BLaER1 treated with 17β-estradiol and CSF1 and Interleukin-3, amounts not matched to agents 10 nM and 100 nM (cell line): ENCODE measurements around the gene NDUFA8.

Experiments used
- H3K27ac ChIP-seq, 11 experiments: shearing (Covaris generic); formaldehyde crosslinking; 2 replicates each; pipeline ENCODE4 v1.8.1; 2022
- H3K27me3 ChIP-seq, 11 experiments: shearing (Covaris generic); formaldehyde crosslinking; 2 replicates each; pipeline ENCODE4 v1.8.1; 2022
- H3K36me3 ChIP-seq, 11 experiments: shearing (Covaris generic); formaldehyde crosslinking; 2 replicates each; pipeline ENCODE4 v1.8.1; 2022
- H3K4me1 ChIP-seq, 10 experiments: shearing (Covaris generic); formaldehyde crosslinking; 2 replicates each; pipeline ENCODE4 v1.8.1; 2022
- H3K4me2 ChIP-seq, 11 experiments: shearing (Covaris generic); formaldehyde crosslinking; 2 replicates each; pipeline ENCODE4 v1.8.1; 2022
- H3K4me3 ChIP-seq, 10 experiments: shearing (Covaris generic); formaldehyde crosslinking; 2 replicates each; pipeline ENCODE4 v1.8.1; 2022
- H3K9ac ChIP-seq, 11 experiments: shearing (Covaris generic); formaldehyde crosslinking; 2 replicates each; pipeline ENCODE4 v1.8.1; 2022
- H3K9me3 ChIP-seq, 11 experiments: shearing (Covaris generic); formaldehyde crosslinking; replicated peaks in 1 of 11; 2 replicates each; pipeline ENCODE4 v1.8.1; 2022
- H4K20me1 ChIP-seq, 11 experiments: shearing (Covaris generic); formaldehyde crosslinking; 2 replicates each; pipeline ENCODE4 v1.8.1; 2022
- Cebpa-rat ChIP-seq, 11 experiments: shearing (Covaris generic); IDR thresholded peaks; 2 replicates each; pipeline ENCODE4 v1.8.1; 2022

Gene NDUFA8

DNA sequence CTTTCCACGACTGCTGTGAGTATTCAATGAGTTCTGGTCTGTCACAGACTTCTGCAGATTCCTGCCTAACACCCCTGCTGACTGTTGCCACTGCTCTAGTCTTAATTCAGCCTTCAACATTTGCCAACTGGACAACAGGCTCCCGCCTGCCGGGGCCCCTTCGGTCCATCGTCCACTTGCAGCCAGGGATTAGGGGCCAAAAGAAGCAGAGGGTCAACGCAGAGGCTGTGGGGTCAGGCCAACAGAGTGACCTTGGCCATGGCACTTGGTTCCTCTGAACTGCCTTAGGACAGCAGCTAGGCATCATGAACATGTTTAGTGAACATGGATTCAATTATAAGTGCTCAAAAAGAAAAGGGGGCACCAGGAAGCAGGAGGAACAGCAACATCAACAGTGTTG is 28.8 kb upstream of the NDUFA8 start:
- Histone ChIP-seq H3K4me2 (no peak overlapping the region), H3K4me1 (peaks cover 0 to 11% (median 0%) of the 10 kb centered on the region in 10 experiments; a peak in 4 of 20 replicates), H3K4me3 (no peak overlapping the region), H3K27ac (no peak overlapping the region), H3K27me3 (no peaks in the 10 kb centered on the region), H3K9ac (no peak overlapping the region), H3K36me3 (no peaks in the 10 kb centered on the region), H3K9me3 (no peaks in the 10 kb centered on the region), H4K20me1 (no peaks in the 10 kb centered on the region)
- no peak for TF ChIP-seq Cebpa-rat (IDR thresholded peaks at IDR 0.05)

DNA sequence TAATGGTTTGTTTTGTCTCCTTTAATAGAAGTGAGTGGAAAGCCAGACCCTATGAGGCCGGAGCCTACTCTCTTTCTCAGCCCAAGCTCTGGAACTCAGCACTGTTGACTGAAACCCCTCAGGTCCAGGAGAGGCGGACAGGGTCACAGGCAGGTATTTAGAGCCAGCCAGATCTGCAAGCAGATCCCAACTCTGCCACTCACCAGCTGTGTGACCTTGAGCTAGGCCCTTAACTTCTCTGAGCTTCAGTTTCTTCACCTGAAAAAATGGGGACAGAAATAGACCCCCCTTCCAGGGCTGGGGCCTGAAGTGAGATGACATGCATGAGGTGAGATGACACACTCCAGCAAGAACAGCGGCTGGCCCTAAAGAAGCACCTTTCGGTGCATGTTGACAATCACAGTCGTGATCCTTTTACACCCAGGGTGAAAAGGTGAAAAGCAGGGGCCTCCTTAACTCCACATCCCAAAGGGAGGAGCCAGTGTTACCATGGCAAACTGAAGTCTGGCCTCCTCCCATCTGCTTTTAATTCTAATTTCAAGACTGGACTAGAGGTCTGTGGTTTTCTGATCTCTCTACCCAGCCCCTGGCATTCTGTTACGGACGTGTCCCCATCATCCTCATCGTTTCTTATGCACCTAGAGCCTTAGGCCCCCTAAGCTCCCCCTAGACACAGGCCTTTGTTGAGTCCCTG is 27.3 kb upstream of the NDUFA8 start:
- H3K4me2 ChIP-seq, result no peak overlapping the region
- no peak for TF ChIP-seq Cebpa-rat (IDR thresholded peaks at IDR 0.05)

DNA sequence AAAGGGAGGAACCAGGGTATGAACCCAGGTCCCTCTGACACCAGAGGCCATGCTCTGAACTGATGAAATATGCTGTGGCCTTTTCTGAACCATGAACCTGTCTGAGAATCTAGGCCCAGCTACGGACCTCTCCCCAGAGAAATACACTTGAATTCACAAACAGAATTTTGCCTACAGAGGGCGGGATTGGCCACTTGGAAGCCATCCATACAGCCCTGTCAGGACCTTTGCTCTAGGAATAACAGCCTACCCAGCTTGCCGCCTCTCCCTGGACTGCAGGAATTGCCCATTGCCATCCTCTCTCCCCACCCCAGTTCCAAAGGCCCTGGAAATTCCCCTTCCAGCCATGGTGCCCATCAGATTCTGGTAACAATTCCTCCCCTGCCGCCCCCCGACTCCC is 26.7 kb upstream of the NDUFA8 start:
- H3K9ac ChIP-seq, result no peak overlapping the region
- no peaks in the 10 kb centered on the region for H3K9me3 ChIP-seq
- H3K36me3 ChIP-seq, result no peaks in the 10 kb centered on the region
- no peak overlapping the region for H3K27ac ChIP-seq
- H3K4me2 ChIP-seq, result no peak overlapping the region
- peaks cover 0 to 4% (median 0%) of the 10 kb centered on the region in 10 experiments; a peak in 1 of 20 replicates for H3K4me1 ChIP-seq
- no peaks in the 10 kb centered on the region for H3K27me3 ChIP-seq
- no peak overlapping the region for H3K4me3 ChIP-seq
- no peak for TF ChIP-seq Cebpa-rat (IDR thresholded peaks at IDR 0.05)
- no peaks in the 10 kb centered on the region for H4K20me1 ChIP-seq

More for the DNA sequence above, 27.3 kb upstream of the NDUFA8 start:
- no peak overlapping the region for H3K27ac ChIP-seq
- H3K4me1 ChIP-seq, result peaks cover 0 to 7% (median 0%) of the 10 kb centered on the region in 10 experiments; a peak in 3 of 20 replicates
- no peak overlapping the region for H3K4me3 ChIP-seq
- no peaks in the 10 kb centered on the region for H3K9me3 ChIP-seq
- no peak overlapping the region for H3K9ac ChIP-seq
- no peaks in the 10 kb centered on the region for H3K27me3 ChIP-seq
- no peaks in the 10 kb centered on the region for H3K36me3 ChIP-seq
- H4K20me1 ChIP-seq, result no peaks in the 10 kb centered on the region

DNA sequence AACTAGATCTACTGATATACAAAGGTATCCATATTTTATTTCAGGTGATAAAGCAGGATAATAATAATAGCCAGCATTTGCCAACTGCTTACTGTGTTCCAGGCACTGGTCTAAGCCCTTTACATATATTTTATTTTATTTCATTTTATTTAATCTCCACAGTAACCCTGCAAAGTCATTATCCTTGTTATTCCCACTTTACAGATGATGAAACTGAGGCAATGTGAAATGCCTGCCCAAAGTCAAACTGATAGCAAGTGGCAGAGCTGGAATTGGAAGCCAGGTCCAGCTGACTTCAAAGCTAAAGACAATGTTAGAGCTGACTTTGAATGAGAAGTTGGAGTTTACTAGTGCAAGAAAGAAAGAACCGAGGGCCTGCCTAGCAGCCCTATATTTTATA is 25.0 kb upstream of the NDUFA8 start:
- Histone ChIP-seq H3K27me3 (no peaks in the 10 kb centered on the region), H3K36me3 (no peaks in the 10 kb centered on the region), H3K4me1 (peaks cover 0 to 6% (median 5%) of the 10 kb centered on the region in 10 experiments; a peak in 16 of 20 replicates), H3K9ac (no peak overlapping the region), H4K20me1 (no peaks in the 10 kb centered on the region), H3K27ac (no peak overlapping the region), H3K4me3 (no peak overlapping the region), H3K4me2 (no peak overlapping the region), H3K9me3 (no peaks in the 10 kb centered on the region)
- TF ChIP-seq Cebpa-rat (IDR thresholded peaks at IDR 0.05), result no peak

DNA sequence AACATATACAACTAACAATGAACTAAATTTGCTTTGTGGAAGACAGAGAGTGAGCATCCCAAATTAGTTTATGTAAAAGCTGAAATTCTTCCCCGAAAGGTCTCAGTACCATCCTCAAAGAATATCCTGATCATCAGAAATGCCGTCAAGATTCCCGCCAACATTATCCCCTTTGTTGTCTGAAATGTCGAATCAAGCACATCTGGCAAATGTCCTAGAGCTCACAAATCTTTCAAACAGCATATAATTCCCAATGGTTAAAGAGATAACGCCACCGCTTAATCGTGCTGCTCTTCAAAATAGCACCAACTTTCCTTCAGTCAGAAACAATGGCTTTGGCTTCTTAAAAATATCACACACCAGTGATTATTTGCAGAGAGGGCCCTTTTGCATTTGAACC is 23.9 kb upstream of the NDUFA8 start:
- Histone ChIP-seq H3K4me3 (no peak overlapping the region), H3K4me2 (no peak overlapping the region), H3K27me3 (no peaks in the 10 kb centered on the region), H3K27ac (no peak overlapping the region), H3K36me3 (no peaks in the 10 kb centered on the region), H3K4me1 (peaks cover 0 to 9% (median 9%) of the 10 kb centered on the region in 10 experiments; a peak in 16 of 20 replicates), H4K20me1 (no peaks in the 10 kb centered on the region), H3K9me3 (no peaks in the 10 kb centered on the region), H3K9ac (no peak overlapping the region)
- no peak for TF ChIP-seq Cebpa-rat (IDR thresholded peaks at IDR 0.05)

DNA sequence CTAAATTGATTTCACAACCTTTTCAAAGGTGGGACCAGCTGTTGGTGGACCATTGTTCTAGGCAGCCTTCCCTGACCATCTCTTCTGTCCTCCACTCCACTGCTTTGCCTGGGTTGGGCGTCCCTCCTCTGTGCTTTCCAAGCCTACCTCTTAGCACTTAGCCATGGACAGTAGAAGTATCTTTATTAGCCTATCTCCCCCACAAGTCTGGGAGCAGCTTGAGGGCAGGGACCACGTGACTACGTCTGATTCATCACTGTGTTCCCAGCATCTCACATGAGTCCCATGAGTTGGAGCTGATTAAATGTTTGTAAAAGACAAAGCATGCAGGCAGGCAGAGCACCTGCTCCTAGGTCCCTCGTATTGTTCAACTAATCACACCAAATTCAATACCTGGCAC is 21.1 kb upstream of the NDUFA8 start:
- Histone ChIP-seq H3K9ac (no peak overlapping the region), H3K4me1 (peaks cover 0 to 9% (median 9%) of the 10 kb centered on the region in 10 experiments; a peak in 16 of 20 replicates), H3K27ac (no peak overlapping the region), H3K4me2 (no peak overlapping the region), H3K27me3 (no peaks in the 10 kb centered on the region), H3K4me3 (no peak overlapping the region), H3K36me3 (no peaks in the 10 kb centered on the region), H4K20me1 (no peaks in the 10 kb centered on the region), H3K9me3 (no peaks in the 10 kb centered on the region)
- no peak for TF ChIP-seq Cebpa-rat (IDR thresholded peaks at IDR 0.05)

DNA sequence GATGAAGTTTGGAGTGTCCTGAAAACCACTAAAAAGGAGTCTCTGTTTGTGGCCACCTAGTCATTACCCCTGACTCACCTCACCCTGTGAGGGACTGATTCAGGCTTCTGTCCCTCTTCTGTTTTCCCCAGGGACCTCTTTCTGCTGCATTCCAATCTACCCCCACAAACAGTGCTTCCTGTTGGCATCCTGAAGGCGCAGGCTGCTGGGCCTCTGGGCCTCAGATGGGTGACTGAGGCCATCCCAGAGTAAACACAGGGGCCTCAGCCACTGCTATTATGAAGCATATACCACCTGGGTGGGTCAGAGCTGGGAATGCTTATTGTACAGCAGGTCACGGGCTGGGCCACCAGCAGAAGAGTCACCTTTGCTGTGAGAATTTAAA is 20.1 kb upstream of the NDUFA8 start:
- H3K4me3 ChIP-seq, result no peak overlapping the region
- TF ChIP-seq Cebpa-rat (IDR thresholded peaks at IDR 0.05), result no peak
- H3K9ac ChIP-seq, result no peak overlapping the region
- peak overlapping the region in 9 of 11 experiments; percentile 29 to 76 (median 53); a peak in 17 of 22 replicates for H3K4me2 ChIP-seq
- H3K9me3 ChIP-seq, result no peaks in the 10 kb centered on the region
- H3K36me3 ChIP-seq, result no peaks in the 10 kb centered on the region
- no peaks in the 10 kb centered on the region for H3K27me3 ChIP-seq
- H3K27ac ChIP-seq, result no peak overlapping the region
- no peaks in the 10 kb centered on the region for H4K20me1 ChIP-seq
- H3K4me1 ChIP-seq, result peaks cover 0 to 9% (median 9%) of the 10 kb centered on the region in 10 experiments; a peak in 16 of 20 replicates

DNA sequence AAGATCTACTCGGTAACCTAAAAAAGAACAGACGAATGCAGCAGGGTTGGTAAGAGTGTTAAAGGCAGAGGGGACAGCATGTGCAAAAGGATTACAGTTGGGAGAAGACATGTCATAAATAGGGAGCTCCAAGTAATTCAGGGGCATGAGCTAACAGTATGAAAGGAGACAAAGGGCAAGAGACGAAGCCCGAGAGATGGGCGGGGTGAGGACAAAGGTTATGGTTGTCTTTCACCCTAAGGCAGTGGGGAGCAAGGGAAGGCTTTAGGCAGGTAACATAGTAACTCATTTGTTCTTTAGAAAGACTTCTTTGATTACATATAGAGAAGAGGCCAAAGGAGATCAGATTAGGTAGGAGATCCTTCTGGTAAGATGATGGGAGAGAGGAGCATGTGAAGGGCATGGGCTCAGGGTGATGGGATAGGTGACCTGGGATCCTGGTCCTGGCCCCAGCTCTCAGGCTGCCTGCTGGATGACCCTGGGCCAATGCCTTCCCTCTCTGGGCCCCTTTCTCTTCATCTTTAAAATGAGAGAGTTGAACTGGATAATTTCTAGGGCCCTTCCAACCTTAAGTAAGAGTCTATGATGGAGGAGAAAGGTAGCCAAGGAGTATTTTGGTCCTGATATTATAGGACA is 19.6 kb upstream of the NDUFA8 start:
- Histone ChIP-seq H4K20me1 (no peaks in the 10 kb centered on the region), H3K9ac (no peak overlapping the region), H3K9me3 (no peaks in the 10 kb centered on the region), H3K36me3 (no peaks in the 10 kb centered on the region), H3K27ac (no peak overlapping the region), H3K27me3 (no peaks in the 10 kb centered on the region), H3K4me3 (no peak overlapping the region), H3K4me1 (peaks cover 0 to 9% (median 9%) of the 10 kb centered on the region in 10 experiments; a peak in 16 of 20 replicates), H3K4me2 (peak overlapping the region in 9 of 11 experiments; percentile 29 to 76 (median 53); a peak in 17 of 22 replicates)
- TF ChIP-seq Cebpa-rat (IDR thresholded peaks at IDR 0.05), result no peak

DNA sequence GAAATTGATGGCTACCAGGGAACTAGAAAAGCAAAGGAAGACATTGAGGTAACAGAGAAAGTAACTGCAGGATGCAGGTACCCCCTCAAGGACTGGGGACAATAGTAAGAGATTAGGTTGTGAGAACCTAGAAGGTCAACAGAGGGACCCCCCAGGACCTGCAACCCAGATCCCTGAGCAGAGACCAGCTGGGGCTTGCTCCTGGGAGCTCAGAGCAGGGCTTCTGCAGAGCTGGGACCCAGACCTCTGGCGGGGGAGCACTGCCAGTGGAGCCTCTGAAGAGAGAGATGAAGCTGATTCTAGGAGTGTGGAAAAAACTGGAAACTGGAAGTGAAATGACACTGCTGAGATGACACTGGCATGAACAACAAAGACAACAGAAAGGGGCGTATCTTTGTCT is 17.3 kb upstream of the NDUFA8 start:
- no peaks in the 10 kb centered on the region for H4K20me1 ChIP-seq
- no peak overlapping the region for H3K9ac ChIP-seq
- H3K4me3 ChIP-seq, result no peak overlapping the region
- no peak overlapping the region for H3K27ac ChIP-seq
- TF ChIP-seq Cebpa-rat (IDR thresholded peaks at IDR 0.05), result no peak
- no peaks in the 10 kb centered on the region for H3K9me3 ChIP-seq
- H3K27me3 ChIP-seq, result no peaks in the 10 kb centered on the region
- H3K4me1 ChIP-seq, result peaks cover 0 to 9% (median 9%) of the 10 kb centered on the region in 10 experiments; a peak in 16 of 20 replicates
- H3K4me2 ChIP-seq, result no peak overlapping the region
- H3K36me3 ChIP-seq, result no peaks in the 10 kb centered on the region

DNA sequence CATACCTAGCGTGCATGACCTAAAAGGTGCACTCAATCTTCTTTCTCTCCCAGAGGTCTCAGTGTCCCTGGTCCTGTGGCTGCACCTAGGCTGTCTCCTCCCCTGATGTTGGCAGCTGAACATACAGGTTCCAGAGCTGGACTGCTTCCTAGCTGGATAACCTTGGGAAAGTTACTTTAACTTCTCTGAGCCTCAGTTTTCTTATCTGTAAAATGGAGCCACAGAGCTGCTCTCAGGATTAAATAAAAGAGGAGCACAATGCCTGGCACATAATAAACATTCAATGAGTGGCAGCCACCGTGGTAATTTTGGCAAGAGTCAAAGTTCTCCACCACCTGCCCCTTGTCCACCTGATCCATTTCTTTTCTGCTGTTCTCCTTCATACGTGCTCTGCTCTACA is 14.1 kb upstream of the NDUFA8 start:
- no peak overlapping the region for H3K9ac ChIP-seq
- H4K20me1 ChIP-seq, result no peaks in the 10 kb centered on the region
- H3K36me3 ChIP-seq, result no peaks in the 10 kb centered on the region
- H3K27me3 ChIP-seq, result no peaks in the 10 kb centered on the region
- no peaks in the 10 kb centered on the region for H3K9me3 ChIP-seq
- H3K4me3 ChIP-seq, result no peak overlapping the region
- no peak for TF ChIP-seq Cebpa-rat (IDR thresholded peaks at IDR 0.05)
- no peak overlapping the region for H3K4me2 ChIP-seq
- no peaks in the 10 kb centered on the region for H3K4me1 ChIP-seq
- H3K27ac ChIP-seq, result no peak overlapping the region
